ENCODE measurements around the gene SNX27.
"Not testable (repeated sequence)": the region's sequence is repeated elsewhere in the genome, so short reads cannot be mapped to it uniquely, and the experiment has no call there.

Gene SNX27

DNA sequence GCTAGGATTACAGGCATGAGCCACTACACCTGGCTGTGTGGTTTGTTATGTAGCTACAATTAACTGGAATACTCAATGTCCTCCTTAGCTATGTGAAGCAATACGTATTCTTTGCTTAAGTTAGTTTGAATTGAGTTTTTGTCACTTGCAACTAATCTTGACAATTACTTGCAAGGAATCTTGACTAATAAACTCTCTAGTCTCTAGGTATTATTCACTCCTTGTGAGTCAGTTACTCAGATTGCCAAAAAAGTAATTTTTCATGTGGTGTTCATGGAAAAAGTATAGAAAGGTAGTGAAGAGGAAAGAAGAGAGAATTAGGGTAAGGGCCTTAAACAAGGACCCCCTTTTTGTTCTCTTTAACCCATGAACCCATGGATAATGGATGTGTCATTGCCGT, 7.6 kb upstream of the SNX27 start:
- DNase-seq: no peak

DNA sequence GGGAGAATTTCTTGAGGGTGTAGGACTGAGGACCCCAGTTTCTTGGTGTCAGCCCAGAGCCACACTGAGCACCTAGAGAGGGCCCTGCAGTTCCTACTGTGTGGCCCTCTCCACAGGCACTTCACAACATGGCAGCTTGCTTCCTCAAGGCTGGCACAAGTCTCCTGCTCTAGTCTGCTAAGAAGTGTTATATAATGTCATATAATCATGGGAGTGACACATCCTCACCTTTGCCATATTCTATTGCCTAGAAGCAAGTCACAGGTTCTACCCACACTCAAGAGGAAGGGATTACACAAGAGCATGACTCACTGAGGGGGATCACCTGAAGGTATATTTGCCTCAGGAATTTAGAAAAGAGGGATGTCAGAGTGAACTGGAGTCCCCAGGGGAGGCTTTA, 5.5 kb upstream of the SNX27 start:
- no peak for DNase-seq

DNA sequence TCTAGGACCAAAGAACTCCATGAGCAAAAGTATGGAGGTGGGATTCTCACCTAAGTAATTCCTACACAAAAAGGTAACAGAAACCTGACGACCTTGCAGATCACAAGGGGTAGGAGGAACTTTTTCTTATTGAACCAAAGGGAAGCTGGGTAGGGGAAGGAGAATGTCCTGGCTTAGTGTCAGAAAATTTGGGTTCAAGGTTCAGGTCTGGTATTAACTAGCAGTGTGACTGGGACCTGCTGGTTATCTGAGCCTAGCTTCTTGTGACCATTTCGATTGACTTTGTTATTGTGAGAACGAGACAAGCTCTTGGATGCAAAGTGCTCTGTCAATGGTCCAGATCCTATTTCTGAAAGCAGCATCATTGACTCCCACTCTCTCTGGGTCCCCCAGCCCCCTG, 5.0 kb upstream of the SNX27 start:
- DNase-seq: no peak

DNA sequence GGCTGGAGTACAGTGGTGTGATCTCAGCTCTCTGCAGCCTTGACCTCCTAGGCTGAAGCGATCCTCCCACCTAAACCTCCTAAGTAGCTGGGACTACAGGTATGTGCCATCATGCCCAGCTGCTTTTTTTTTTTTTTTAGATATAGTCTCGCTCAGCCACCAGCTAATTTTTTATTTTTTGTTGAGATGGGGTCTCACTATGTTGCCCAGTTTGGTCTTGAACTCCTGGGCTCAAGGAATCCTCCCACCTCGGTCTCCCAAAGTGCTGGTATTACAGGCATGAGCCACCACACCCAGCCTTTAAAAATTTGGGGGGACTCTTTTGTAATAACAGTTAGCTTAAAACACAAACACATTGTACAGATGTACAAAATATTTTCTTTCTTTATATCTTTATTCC, 1.7 kb upstream of the SNX27 start:
- no peak for DNase-seq

DNA sequence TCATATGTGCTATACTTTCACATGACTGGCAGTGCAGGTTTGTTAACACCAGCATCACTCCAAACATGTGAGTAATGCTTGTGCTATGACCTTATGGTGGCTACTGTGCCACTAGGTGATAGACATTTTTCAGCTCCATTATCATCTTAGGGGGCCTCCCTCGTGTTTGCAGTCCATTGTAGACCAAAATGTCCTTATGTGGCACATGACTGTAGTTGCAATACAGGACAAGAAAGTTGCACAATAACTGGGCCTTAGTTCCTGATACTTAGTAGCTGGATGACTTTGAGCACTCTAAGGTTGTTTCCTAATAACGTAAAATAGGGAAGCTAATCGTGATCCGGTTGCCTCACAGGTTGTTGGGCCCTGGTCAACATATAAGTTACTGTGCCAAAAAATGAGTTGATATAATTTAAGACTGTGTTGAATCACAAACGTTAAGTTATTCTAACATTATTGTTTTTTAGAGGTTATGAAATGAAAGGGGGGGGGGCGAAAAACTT, 511 bp upstream of the SNX27 start:
- DNase-seq: no peak

DNA sequence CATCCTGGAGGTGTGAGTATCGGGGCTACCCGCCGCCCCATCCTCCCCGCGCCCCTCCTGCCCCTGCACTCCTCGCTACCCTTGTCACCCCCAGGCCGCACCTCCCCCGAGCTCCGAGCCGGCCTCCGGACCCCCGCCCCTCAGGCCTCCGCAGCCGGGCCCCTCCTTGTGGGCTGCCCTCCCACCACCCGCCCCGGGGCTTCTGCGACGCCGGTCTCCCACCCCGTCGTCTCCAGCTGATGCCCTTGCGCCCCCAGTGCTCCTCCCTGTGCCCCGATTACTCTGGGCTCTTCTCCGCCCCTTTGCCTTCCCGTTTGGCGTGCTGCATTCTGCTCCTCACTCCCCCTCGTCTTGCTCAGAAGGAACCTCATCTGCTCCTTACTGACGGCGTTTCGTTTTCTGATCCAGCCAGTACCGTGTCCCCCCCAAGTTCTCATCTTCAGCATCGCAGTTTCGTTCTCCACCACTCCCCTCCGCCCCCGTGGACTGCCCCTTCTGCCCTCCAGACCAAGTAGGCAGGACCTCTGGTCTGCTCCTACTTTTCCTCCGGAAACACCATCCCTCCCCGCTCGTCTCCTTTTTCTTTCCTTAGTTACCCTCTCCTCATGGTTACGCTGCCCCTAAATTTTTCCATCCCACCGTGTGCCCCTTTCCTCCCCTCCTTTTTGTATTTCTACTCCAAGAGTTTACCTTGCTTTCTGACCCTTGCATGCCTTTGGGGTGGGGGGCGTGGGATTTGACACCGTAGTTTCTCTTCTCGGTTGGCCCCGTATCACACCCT, 841 bp downstream of the SNX27 start:
- DNase-seq: no peak

DNA sequence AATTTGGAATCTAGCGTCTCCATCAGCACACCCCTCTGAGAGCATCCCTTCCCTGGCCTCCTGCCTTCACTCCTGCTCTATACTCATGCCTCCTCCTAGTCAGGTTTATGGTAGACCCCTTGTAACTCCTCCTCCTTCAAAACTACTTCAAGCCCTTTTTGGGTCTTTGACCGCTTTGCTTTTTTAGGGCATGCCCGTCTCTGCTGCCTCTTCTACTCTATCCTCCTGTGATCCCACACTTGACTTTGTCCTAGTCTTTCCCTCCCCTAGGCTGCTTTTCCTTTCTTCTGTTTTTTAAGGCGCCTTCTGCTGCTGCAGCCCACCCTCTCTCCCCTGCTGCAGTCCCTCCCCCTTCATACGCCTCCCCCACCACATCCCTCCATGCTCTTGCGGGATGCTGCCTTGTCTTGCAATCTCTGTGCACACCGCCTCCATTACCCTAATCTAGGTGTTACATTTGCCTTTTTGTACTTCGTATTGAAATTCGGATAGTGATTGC, 1.5 kb downstream of the SNX27 start:
- no peak for DNase-seq

DNA sequence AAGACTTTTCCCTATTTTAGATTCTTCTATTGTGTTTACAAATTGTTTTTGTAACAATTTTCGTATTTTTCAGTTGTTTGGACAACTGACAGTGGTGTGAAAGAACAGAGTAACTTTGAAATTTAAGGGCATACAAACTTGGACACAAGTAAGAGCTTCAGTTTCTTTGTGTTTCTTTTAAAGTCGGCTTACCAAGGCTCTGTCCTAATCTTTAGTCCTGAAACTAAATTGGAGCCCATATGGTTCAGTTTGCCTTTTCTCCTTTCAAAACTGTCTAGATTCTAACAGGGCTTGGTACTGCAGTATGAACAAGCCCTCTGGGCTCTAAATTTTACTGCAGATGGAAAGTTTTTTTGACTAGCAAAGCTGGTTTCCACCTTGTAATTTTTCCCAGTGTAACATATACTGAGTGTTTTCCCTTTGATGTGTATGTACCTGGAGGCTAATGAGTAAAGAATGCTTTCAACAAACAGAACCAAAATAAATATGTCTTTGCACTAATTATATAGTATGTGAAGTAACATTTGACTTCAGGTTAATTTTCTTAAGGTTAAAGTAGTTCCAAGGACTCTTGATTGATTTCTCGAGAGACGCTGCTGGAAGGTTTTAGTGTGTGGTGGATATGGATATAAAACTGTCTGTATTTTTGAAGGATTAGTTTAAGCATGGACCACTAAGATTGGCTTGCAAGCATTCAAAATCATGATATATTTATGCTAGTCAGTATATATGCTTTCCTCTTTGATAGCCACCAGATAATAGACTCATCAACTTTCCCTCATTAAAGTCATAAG, 4.1 kb downstream of the SNX27 start:
- DNase-seq: no peak

DNA sequence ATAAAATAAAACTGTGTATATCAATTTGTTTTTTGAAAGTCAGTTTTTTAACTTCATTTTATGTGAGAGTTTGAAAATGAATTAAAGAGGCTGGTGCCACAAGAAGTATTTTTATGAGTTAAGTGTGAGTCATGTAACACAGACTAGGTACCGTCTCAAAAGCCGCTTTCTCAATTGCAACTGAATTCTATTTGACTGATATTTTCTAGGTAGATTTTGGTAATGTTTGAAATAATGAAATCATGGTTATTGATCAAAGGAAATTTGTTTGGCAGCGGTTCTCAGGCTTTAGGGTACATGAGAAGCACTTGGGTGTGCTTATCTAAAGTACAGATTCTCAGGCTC, 4.6 kb downstream of the SNX27 start:
- no peak for DNase-seq

DNA sequence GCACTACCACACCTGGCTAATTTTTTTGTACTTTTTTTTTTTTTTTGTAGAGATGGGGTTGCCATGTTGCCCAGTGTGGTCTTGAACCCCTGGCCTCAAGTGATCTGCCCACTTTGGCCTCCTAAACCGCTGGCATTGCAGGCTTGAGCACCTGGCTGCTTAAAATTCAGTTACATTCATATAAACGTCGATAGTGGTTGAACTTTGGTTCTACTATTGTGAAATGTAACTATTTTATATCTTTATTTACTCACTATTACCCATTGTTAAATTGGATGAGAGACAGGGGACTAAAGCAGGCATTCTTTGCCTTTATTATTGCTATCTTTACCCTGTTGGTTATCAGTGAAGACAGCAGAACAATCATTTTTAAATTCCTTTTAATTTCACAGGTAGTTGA, 6.2 kb downstream of the SNX27 start:
- DNase-seq: no peak

DNA sequence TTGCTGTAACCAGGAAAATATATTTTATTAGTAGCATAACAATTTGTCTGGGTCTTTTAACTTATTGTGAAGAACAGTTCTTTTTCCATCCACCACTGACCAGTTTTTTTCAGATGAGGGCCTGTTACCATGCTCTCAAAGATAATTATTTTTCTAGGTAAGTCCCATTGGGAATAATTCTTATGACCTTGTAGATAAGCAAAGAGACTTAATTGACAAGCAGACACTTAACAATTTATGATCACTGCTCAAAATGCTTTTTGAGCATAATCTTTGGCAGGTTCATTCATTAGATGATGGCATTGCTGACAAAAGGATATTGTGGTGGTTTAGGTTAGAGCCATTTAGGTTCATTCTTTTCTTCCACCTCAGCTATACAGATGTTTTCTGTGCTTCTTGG, 6.6 kb downstream of the SNX27 start:
- DNase-seq: no peak

DNA sequence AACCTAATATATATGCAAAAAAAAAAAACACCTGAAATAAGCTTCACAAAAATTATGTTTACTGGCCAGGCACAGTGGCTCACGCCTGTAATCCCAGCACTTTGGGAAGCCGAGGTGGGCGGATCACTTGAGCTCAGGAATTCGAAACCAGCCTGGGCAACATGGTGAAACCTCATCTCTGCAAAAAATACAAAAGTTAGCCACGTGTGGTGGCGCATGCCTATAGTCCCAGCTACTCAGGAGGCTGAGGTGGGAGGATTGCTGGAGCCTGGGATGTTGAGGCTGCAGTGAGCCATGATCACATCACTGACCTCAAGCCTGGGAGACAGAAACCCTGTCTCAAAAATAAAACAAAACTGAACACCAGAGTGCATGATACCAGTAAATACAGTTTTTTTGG, 7.1 kb downstream of the SNX27 start:
- DNase-seq: not testable (repeated sequence)

DNA sequence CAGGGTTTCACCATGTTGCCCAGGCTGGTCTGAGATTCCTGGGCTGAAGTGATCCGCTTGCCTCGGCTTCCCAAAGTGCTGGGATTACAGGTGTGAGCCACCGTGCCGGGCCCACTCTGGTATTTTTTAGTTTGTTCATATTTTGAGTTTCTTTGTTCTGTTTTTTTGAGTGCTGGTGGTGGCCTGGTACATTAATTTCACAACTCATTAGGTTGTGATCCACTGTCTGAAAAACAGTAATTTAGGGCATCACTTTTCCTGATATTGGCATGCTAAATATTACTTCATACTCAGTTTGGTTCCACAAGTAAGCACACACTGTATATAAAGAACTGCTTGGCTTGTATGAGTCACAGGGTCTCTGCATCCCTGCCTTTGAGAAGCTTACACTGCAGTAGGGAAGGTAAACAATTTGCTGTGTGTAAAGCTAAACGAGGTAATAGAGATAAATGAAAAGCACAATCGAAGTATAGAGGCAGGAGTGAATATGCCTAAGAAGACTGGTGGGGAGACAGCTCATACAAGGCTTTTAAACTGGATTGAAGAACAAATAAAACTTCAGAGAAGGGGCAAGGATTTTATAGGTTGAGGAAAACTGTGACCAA, 7.7 kb downstream of the SNX27 start:
- DNase-seq: no peak

DNA sequence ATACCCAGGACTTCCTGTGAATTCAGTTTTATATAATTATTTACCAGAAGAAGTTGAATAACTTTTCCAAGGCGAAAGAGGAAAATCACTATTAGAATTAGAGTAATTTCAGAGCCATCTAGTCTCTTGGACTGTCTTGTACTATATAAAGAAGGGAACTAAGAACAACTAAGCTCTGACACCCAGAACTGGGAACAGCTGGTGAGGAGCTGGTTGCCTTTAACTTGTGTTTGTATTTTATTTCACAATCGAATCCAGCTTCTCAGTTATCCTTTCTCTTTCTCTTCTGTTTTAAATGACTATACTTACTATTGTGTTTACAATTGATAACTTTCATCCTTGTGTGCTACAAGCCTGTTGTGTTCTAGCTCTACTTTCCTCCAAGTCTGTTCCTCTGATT, 8.4 kb downstream of the SNX27 start:
- no peak for DNase-seq

DNA sequence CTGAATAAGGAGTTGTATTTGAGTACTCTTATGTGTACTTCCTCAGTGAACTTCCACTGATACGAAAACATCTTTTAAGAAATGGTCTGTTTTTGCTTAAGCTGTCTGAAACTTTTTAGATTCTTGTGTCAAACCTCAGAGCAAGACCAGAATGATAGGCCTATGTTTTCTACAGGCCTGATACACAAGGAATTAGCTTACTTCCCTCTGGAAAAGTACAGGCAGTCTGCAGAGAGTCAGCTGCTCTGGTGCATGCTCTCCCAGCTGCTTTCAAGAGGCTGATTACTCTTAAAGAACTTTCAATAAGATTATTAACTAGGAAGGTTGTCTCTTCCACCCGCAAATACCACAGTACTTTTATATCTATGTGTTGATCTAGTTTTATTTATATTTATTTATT, 9.5 kb downstream of the SNX27 start:
- DNase-seq: no peak

DNA sequence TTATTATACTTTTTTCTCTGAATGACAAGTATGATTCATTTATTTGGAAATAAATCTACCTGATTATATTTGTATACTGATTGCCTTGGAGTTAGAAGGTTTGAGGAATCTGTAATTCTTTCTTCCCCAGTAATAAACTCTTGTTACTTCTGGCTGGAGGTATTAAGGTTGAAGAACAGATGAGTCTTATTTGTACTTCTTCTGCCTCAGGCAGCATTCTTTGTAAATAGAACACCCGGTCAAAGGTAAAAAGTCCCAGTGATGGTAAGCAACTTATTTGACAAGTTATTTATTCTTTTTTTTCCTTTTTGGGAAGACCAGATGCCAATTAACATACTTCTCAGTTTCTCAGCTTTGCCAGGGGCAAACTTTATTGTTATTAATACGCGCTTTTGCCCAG, 12.9 kb downstream of the SNX27 start:
- DNase-seq: no peak

DNA sequence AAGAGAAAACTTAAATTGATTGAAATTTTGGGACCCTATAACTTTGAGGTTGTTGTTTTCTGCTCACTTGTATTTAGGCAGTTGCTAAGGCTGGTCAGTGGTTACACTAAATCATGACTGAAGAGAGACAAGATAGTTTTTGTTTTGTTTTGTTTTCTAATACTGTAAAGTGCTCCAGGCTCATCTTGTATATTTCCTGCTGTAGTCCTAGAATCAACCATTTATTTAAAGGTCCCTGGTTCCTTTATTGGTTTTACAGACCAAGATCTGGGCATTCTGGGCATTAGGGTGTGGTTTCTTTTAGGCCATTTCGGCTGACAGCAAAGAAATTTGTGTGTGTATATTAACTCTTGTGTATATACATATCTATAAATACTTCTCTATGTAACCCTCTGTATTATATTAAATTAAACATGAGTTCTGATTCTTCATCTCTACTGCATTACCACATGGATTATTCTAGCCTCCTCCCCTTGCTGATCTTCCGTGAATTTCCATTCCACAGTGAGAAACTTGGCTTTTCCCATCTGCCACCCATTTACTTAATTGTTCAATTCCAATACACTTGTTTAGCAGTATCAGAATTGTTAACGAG, 15.0 kb downstream of the SNX27 start:
- DNase-seq: no peak

DNA sequence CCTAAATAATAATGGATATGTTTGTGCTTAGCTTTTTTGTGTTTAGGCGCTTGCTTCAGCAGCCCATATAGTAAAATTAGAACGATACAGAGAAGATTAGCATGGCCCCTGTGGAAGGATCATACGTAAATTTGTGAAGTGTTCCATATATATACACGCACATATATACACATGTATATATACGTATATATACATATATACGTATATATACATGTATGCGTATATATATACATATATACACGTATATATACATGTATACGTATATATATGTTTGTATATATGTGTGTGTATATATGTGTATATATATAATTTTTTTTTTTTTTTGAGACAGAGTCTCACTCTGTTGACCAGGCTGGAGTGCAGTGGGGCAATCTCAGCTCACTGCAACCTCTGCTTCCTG, 17.4 kb downstream of the SNX27 start:
- no peak for DNase-seq

DNA sequence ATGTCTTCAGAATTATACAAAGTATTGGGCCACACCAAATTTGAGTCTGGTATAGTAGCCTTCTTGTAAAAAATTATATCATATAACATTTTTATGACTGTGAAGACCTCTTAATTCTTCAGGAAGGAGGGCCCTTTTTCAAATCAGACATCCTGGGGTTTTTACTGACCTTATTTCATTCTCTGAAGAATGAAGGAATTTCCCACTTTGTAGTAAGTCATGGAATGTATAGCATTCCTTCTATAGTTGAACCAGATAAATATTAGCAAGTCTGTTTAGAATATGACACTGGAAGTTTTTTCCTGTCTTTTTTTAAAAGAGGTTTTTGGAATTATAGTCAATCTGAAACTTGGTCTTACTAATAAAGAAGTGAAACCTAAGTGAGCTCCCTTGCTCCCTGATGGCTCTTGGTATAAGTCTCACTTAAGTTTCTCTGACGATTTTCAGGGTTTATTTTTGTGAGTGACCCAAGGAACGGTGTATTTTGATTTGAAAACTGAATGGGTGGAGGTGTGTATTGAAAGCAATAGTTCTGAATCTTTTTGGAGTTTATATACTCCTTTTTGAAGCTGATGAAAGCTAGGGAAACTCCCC, 23.7 kb downstream of the SNX27 start:
- no peak for DNase-seq

DNA sequence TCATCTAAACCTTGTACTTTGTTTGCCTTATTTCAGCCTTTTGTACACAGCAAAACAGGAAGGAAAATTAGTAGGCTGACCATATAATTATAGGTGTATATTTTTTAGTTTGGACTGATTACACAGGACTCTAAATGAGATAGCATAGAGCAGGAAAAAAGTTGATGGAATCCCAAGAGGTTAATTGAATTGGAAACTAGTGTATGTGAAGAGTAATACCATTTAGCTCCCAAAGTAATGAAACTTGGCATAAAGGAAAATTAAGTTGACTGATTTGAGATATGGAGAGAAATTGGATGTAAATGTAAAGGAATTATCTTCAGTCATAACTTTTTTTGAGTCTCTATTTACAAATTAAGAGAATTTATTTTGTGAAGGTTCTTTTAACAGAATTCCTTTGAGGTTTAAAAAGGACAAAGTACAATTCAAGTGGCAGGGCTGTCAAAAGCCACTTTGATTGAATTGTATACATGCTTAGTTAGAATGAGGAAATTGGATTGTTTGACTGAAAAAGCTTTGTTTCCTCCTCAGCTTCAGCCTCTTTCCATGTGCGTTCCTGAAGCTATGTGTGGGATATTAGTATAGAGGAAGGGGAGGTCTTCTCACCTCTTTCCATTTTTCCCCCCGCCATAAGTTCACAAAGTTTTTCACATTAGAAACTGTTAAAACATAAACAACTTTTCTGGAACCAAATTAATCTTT, 26.4 kb downstream of the SNX27 start:
- DNase-seq: no peak

DNA sequence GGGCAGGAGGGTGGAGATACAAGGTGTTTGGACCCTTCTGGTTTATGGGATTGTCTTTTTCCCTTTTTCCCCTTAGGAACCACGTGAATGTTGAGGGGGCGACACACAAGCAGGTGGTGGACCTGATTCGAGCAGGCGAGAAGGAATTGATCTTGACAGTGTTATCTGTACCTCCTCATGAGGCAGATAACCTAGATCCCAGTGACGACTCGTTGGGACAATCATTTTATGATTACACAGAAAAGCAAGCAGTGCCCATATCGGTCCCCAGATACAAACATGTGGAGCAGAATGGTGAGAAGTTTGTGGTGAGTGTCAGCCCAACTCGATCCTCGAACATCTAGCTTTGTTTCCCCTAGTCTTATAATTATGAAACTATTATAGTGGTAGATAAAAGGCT, 27.0 kb downstream of the SNX27 start:
- no peak for DNase-seq

DNA sequence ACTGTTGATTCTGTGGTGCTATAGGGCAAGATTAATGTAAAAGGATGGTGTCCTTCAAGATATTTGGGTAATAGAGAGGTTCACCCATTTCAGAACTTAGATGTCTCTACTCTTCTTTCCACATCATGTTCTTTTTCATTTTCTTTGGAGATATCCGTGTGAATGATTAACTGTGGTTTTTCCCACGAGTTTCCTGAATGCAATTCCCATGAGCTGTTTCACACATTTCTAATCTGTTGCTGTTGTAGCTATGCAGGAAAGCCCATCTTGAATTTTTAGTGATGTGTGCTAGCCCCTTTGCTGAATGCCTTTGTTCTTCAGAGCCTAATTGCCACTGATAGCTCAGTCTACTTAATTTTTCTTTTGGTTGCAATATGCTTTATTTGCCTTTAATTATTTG, 27.6 kb downstream of the SNX27 start:
- no peak for DNase-seq

Measured in activated CD8-positive, alpha-beta memory T cell treated with anti-CD3 and anti-CD28 coated beads for 24 hours (primary cell).